Stimulated activated naive CD8-positive, alpha-beta T cell treated with anti-CD3 and anti-CD28 coated beads, Interleukin-15, amount 100 ng/mL, for 72 hours (primary cell): ENCODE measurements around the gene FGGY.

ENCODE experiments used
- ATAC-seq: fragments of 150-1000 bp; cut with Tn5 transposase; 2 replicates; pipeline ENCODE4 v1.10.0; 2021; ENCODE audit warnings: mild to moderate bottlenecking, moderate library complexity
- DNase-seq, 2 donors: peaks; one replicate each; pipeline ENCODE4 v3.0.0; 2021 to 2022
- H3K27ac Mint-ChIP-seq, 2 donors: one replicate each; pipeline ENCODE4 v1.8.0; 2022; ENCODE audit warnings: mild to moderate bottlenecking in 2 of 2, mixed read lengths in 2 of 2, moderate library complexity in 2 of 2
- H3K27me3 Mint-ChIP-seq: one replicate; pipeline ENCODE4 v1.8.0; 2022; ENCODE audit warnings: mixed read lengths
- H3K4me1 Mint-ChIP-seq: one replicate; pipeline ENCODE4 v1.8.0; 2022; ENCODE audit warnings: mild to moderate bottlenecking, mixed read lengths
- H3K4me3 Mint-ChIP-seq, 2 donors: one replicate each; pipeline ENCODE4 v1.8.0; 2022; ENCODE audit warnings: mild to moderate bottlenecking in 2 of 2, mixed read lengths in 2 of 2, moderate library complexity in 1 of 2
- H3K9me3 Mint-ChIP-seq, 2 donors: one replicate each; pipeline ENCODE4 v1.8.0; 2022; ENCODE audit warnings: mixed read lengths in 2 of 2

FGGY gene

GRCh38 chr1:59671066-59671952 is 374.4 kb downstream of the FGGY start:
- no peak for ATAC-seq
- H3K4me1 Mint-ChIP-seq, result peaks cover 17% of the 10 kb centered on the region
- DNase-seq, result no peak
- H3K27me3 Mint-ChIP-seq, result no peaks in the 10 kb centered on the region
- H3K4me3 Mint-ChIP-seq, result no peak overlapping the region
- H3K9me3 Mint-ChIP-seq, result no peaks in the 10 kb centered on the region
- peak overlapping the region; percentile 13 to 60 for H3K27ac Mint-ChIP-seq

DNA sequence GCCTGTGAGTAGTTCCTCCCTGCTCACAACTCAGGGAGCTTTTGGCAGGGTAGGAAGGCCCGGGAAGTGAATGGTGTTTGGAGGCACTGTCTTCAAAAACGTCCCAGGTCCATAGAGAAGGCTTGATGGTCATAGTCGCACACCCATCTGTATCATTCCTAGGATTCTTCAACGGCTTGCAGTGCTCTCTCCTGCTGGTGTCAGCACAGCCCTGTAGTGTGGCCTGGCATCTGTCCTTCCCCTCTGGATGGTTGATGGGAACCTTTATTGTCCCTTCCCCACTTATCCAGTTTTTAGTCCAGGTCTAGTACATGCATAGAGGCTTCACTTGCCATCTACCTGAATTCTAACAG is 375.0 kb downstream of the FGGY start:
- H3K4me3 Mint-ChIP-seq, result no peak overlapping the region
- ATAC-seq (no peak), DNase-seq (no peak)
- H3K9me3 Mint-ChIP-seq, result no peaks in the 10 kb centered on the region
- H3K27me3 Mint-ChIP-seq, result no peaks in the 10 kb centered on the region
- H3K27ac Mint-ChIP-seq, result no peak overlapping the region
- peaks cover 17% of the 10 kb centered on the region for H3K4me1 Mint-ChIP-seq

DNA sequence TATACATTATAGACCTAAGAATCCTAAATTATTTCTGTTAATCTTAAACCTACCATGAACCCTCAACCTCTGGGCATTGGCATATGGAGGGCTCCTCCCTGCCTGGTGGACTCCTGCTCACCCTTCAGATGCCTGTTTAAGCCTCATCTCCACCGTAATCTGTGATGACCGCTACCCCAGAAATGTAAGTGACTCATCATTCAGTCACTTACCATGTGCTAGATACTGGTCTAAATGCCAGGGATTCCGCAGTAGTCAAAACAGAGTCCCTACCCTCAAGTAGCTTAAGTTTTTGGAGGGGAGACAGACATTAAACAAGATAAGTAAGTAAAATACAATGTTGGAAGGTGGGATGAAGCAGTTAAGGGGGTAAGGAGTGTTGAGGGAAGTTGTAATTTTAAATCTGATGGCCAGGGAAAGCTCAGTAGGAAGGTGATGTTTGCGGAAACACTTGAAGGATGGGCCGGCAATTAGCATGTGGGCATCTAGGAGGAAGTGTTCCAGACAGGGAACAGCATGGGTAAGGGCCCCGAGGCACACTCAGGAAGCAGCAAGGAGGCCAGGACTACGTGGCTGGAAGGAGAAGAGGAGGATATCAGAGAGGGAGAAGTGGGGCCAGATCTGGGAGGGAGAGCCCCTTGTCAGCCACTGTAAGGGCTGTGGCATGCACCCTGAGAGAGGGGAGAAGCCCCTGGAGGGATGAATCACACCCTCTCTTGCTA is 376.1 kb downstream of the FGGY start:
- DNase-seq, result peak in 1 of 2 donors; percentile 21
- ATAC-seq, result peak; percentile 88
- Mint-ChIP-seq H3K27me3 (no peaks in the 10 kb centered on the region), H3K27ac (peak overlapping the region in 1 of 2 donors; percentile 59), H3K4me1 (peaks cover 17% of the 10 kb centered on the region), H3K4me3 (no peak overlapping the region), H3K9me3 (no peaks in the 10 kb centered on the region)

DNA sequence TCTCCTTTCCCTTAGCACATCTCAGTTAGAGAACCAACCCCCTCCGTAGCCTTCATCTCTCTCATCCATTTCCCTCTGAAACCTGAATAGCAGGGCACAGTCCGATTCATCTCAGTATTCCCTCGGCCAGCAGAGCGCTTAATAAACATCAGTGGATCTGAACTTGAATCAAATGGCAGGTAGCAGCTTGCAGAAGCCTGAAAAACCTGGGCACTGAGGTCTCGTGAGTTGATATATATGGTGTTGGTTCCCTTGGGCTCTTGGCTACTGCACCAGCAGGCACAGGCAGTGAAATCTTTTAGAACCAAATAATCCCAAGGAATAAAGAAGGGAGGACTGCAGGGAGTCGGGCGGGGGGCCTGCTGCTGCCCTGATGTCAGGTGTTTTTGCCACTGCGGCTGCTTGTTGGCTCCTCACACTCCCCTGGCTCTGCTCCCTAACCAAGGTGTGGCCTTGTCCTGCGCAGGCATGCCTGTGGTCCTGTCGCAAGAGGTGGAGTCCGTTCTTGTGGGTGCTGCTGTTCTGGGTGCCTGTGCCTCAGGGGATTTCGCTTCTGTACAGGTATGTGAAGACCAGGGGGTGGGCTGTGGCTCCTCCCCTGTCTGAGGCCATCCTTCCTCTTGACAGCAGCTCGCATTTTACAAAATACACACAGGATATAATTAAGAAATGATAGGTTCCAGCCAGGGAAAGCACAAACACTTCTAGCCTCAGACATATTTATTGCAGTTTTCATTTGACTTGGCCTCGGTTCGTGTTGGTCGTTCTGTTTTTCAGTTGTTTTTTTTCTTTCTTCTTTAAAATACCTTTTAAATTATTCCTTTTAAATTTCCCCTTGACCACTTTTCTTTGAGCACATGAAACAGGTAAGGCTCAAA is 376.9 kb downstream of the FGGY start:
- no peak for DNase-seq
- no peaks in the 10 kb centered on the region for H3K9me3 Mint-ChIP-seq
- H3K4me1 Mint-ChIP-seq, result peaks cover 17% of the 10 kb centered on the region
- peak overlapping the region in 1 of 2 donors; percentile 52 for H3K27ac Mint-ChIP-seq
- no peaks in the 10 kb centered on the region for H3K27me3 Mint-ChIP-seq
- no peak overlapping the region for H3K4me3 Mint-ChIP-seq
- ATAC-seq, result no peak

DNA sequence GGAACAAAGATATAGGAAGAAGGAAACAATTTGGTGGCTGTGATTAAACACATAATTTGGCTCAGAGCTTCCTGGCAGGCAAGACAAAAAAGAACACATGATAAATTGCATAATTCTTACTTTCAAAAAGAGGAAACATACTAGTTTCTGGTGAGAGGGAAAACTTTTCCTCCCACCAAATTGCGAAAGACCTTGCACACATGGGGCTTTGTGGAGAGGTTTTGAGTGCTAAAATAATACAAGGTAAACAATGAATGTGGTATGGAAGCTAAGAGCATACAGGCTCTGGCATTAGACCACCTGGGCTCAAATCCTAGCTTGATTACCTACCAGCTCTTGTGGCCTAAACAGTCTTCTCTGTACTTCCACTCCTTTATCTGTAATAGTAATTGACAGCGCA is 377.7 kb downstream of the FGGY start:
- Mint-ChIP-seq H3K4me3 (no peak overlapping the region), H3K9me3 (no peaks in the 10 kb centered on the region), H3K4me1 (peaks cover 17% of the 10 kb centered on the region), H3K27ac (no peak overlapping the region), H3K27me3 (no peaks in the 10 kb centered on the region)
- DNase-seq (no peak), ATAC-seq (no peak)

DNA sequence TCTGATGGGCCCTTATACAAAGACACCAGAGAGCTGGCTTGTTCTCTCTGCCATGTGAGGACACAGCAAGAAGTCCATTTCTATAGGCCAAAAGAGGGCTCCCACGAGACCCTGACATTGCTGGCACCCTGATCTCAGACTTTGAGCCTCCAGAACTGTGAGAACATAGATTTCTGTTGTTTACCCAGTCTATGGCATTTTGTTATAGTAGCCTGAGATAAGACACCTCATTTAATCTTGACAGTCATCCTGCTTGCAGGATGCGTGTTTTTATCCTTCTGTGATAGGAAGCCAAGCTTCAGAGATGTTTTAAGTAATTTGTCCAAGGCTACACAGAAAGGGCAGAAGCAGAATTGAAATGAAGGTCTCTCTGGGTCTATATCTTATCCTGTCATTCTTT is 379.0 kb downstream of the FGGY start:
- no peak overlapping the region for H3K4me3 Mint-ChIP-seq
- no peaks in the 10 kb centered on the region for H3K9me3 Mint-ChIP-seq
- no peak for ATAC-seq
- DNase-seq, result no peak
- H3K27ac Mint-ChIP-seq, result no peak overlapping the region
- no peaks in the 10 kb centered on the region for H3K27me3 Mint-ChIP-seq
- peaks cover 17% of the 10 kb centered on the region for H3K4me1 Mint-ChIP-seq

DNA sequence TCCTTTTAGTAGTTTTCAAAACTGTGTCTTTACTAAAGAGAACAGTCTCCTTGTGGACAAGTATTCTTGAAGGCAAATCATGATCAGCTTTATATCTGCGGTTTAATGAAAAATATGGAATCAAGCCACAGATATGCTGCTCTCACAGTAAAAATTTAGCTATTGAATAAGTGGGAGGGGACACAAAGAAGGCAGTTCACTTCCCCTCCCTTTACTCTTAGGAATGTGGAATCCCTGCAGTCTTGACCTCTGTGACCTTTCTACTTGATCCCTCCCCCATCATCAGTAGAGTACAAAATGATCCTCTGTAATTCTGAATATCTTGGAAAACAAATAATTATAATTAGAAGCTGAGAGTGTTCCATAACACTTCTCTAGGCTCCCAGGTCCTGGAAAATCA is 381.1 kb downstream of the FGGY start:
- Mint-ChIP-seq H3K9me3 (no peaks in the 10 kb centered on the region), H3K27ac (no peak overlapping the region), H3K27me3 (no peaks in the 10 kb centered on the region), H3K4me1 (peaks cover 11% of the 10 kb centered on the region), H3K4me3 (no peak overlapping the region)
- DNase-seq, result no peak
- ATAC-seq, result no peak

GRCh38 chr1:59678493-59679228 is 381.8 kb downstream of the FGGY start:
- DNase-seq (no peak), ATAC-seq (peak; percentile 35)
- Mint-ChIP-seq H3K4me3 (no peak overlapping the region), H3K27me3 (no peaks in the 10 kb centered on the region), H3K9me3 (no peaks in the 10 kb centered on the region), H3K4me1 (peaks cover 5% of the 10 kb centered on the region), H3K27ac (no peak overlapping the region)

DNA sequence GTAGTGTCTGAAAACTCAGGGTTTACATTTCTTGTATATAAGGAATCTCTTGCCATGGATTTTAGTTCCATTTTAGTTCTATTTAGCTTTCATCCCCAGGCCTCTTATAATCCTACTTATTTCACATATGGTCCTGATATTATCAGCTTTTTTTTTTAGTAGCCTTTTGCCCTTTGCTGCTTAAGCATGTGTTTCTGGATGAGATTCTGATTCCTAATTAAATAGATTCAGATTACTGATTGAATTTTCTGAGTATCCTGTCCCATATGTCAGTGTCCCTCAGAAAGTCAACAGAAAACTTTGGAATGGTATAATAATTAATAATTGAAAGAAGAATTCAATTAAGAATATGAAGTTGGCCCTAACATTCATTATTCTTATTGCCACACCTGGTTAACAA is 383.1 kb downstream of the FGGY start:
- H3K4me3 Mint-ChIP-seq, result no peak overlapping the region
- no peaks in the 10 kb centered on the region for H3K27me3 Mint-ChIP-seq
- no peaks in the 10 kb centered on the region for H3K4me1 Mint-ChIP-seq
- DNase-seq (no peak), ATAC-seq (no peak)
- no peaks in the 10 kb centered on the region for H3K9me3 Mint-ChIP-seq
- no peak overlapping the region for H3K27ac Mint-ChIP-seq

DNA sequence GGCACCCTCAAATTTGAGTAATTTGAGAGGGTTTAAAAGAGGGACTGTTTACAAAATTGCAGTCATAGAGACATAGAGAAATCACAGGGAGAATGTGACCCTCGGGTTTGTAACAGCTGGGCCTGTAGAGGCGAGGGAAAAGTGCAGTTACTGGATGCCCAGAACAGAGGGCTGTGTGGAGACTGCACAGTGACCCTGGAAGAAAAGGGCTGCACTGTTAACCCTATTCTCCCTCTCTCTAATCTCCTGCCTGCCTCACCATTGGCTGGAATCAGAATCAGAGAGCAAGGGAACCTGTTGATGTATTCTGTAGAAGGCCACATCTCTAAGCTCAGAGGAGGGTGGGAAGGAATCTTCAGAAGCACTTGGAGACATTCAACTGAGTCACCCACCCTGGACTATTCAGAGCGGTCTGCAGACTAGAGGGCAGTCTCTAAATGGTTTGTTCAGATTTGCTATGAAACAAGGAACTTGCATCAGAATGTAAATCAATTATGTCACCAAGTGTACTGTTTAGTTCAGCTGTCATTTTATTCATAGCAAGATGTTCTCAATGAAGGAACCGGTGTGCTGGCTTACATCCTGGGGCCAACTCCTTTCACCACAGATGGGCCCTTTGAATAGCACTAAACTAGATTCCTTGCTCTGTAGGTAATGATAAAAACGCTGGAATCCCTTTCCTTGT is 385.6 kb downstream of the FGGY start:
- H3K27ac Mint-ChIP-seq, result no peak overlapping the region
- no peaks in the 10 kb centered on the region for H3K27me3 Mint-ChIP-seq
- ATAC-seq (no peak), DNase-seq (no peak)
- no peaks in the 10 kb centered on the region for H3K4me1 Mint-ChIP-seq
- no peaks in the 10 kb centered on the region for H3K9me3 Mint-ChIP-seq
- H3K4me3 Mint-ChIP-seq, result no peak overlapping the region

- ATAC-seq, result no peak
- Mint-ChIP-seq H3K9me3 (no peaks in the 10 kb centered on the region), H3K4me1 (no peaks in the 10 kb centered on the region), H3K4me3 (no peak overlapping the region), H3K27ac (no peak overlapping the region), H3K27me3 (no peaks in the 10 kb centered on the region)
- no peak for DNase-seq
These were observed 386.3 kb downstream of the FGGY start for GRCh38 chr1:59683197-59683596.

GRCh38 chr1:59684698-59685097 is 387.8 kb downstream of the FGGY start:
- no peaks in the 10 kb centered on the region for H3K27me3 Mint-ChIP-seq
- no peak overlapping the region for H3K27ac Mint-ChIP-seq
- no peak overlapping the region for H3K4me3 Mint-ChIP-seq
- ATAC-seq, result no peak
- no peak for DNase-seq
- no peaks in the 10 kb centered on the region for H3K9me3 Mint-ChIP-seq
- no peaks in the 10 kb centered on the region for H3K4me1 Mint-ChIP-seq

- H3K9me3 Mint-ChIP-seq, result no peaks in the 10 kb centered on the region
- H3K4me1 Mint-ChIP-seq, result no peaks in the 10 kb centered on the region
- H3K4me3 Mint-ChIP-seq, result no peak overlapping the region
- no peak overlapping the region for H3K27ac Mint-ChIP-seq
- no peaks in the 10 kb centered on the region for H3K27me3 Mint-ChIP-seq
- DNase-seq (no peak), ATAC-seq (no peak)
These were observed 388.2 kb downstream of the FGGY start for GRCh38 chr1:59685101-59685500.

- H3K4me3 Mint-ChIP-seq, result no peak overlapping the region
- no peaks in the 10 kb centered on the region for H3K4me1 Mint-ChIP-seq
- DNase-seq (no peak), ATAC-seq (no peak)
- H3K9me3 Mint-ChIP-seq, result no peaks in the 10 kb centered on the region
- H3K27me3 Mint-ChIP-seq, result no peaks in the 10 kb centered on the region
- H3K27ac Mint-ChIP-seq, result no peak overlapping the region
These were observed 388.8 kb downstream of the FGGY start for GRCh38 chr1:59685666-59686065.

GRCh38 chr1:59686170-59686569 is 389.3 kb downstream of the FGGY start:
- DNase-seq (no peak), ATAC-seq (no peak)
- H3K4me3 Mint-ChIP-seq, result no peak overlapping the region
- no peaks in the 10 kb centered on the region for H3K4me1 Mint-ChIP-seq
- H3K27me3 Mint-ChIP-seq, result no peaks in the 10 kb centered on the region
- no peaks in the 10 kb centered on the region for H3K9me3 Mint-ChIP-seq
- H3K27ac Mint-ChIP-seq, result no peak overlapping the region
